GM23338 (cell line): ENCODE data around the gene IFT43. TPM values are rescaled to one million over a fixed set of nuclear protein-coding genes. Genes with fewer than 3 reads are reported as not detected.

Experiments
- ATAC-seq: fragments of 200-7000 bp; cut with Tn5 transposase; 3 replicates; pipeline ENCODE4 v1.9.1; 2020
- DNase-seq: peaks from one replicate; pipeline ENCODE4 v3.0.0-alpha.2; 2015; ENCODE audit warnings: low spot score
- H2AFZ ChIP-seq: fragments of 200-600 bp; sonication (generic); 2 replicates; pipeline ENCODE4 v1.8.0; 2016; ENCODE audit warnings: antibody characterized with exemption, mild to moderate bottlenecking, moderate library complexity
- H3F3A ChIP-seq: fragments of 200-600 bp; sonication (generic); replicated peaks from 2 replicates; pipeline ENCODE4 v1.8.0; 2017; ENCODE audit warnings: antibody characterized with exemption, mixed run types, low read depth
- H3K27ac ChIP-seq: fragments of 200-600 bp; sonication (generic); 2 replicates; pipeline ENCODE4 v1.6.1; 2016; ENCODE audit warnings: low read depth
- H3K27me3 ChIP-seq: fragments of 200-600 bp; sonication (generic); 2 replicates; pipeline ENCODE4 v1.8.0; 2016; ENCODE audit warnings: mild to moderate bottlenecking, mixed run types, moderate library complexity; ENCODE audit not compliant: insufficient read depth
- H3K36me3 ChIP-seq: fragments of 200-600 bp; sonication (generic); 2 replicates; pipeline ENCODE4 v1.8.0; 2016; ENCODE audit warnings: mild to moderate bottlenecking; ENCODE audit not compliant: insufficient read depth
- H3K4me1 ChIP-seq: fragments of 200-600 bp; sonication (generic); 2 replicates; pipeline ENCODE4 v1.8.0; 2016; ENCODE audit warnings: mild to moderate bottlenecking, moderate library complexity; ENCODE audit not compliant: insufficient read depth
- H3K4me2 ChIP-seq: fragments of 200-600 bp; sonication (generic); 2 replicates; pipeline ENCODE4 v1.7.1; 2017; ENCODE audit warnings: mixed run types
- H3K4me3 ChIP-seq: fragments of 200-600 bp; sonication (generic); 2 replicates; pipeline ENCODE4 v1.6.1; 2016; ENCODE audit warnings: mixed run types
- H3K79me2 ChIP-seq: fragments of 200-600 bp; sonication (generic); replicated peaks from 2 replicates; pipeline ENCODE4 v1.8.0; 2017; ENCODE audit warnings: mild to moderate bottlenecking; ENCODE audit not compliant: insufficient read depth
- H3K9me2 ChIP-seq: fragments of 200-600 bp; sonication (generic); 2 replicates; pipeline ENCODE4 v1.8.0; 2017; ENCODE audit not compliant: insufficient read depth
- H4K20me1 ChIP-seq: fragments of 200-600 bp; sonication (generic); replicated peaks from 2 replicates; pipeline ENCODE4 v1.8.0; 2017; ENCODE audit warnings: mild to moderate bottlenecking; ENCODE audit not compliant: insufficient read depth
- H3K27ac Mint-ChIP-seq: 2 replicates; pipeline ENCODE4 v1.8.0; 2020; ENCODE audit warnings: inconsistent platforms, mild to moderate bottlenecking, moderate library complexity, mixed read lengths
- H3K27me3 Mint-ChIP-seq: 3 replicates; pipeline ENCODE4 v1.8.0; 2022; ENCODE audit warnings: low read depth, mild to moderate bottlenecking, moderate library complexity, mixed read lengths, inconsistent platforms; ENCODE audit not compliant: insufficient read depth, poor library complexity
- H3K36me3 Mint-ChIP-seq: 3 replicates; pipeline ENCODE4 v1.8.0; 2021; ENCODE audit warnings: low read depth, mild to moderate bottlenecking, inconsistent platforms, moderate library complexity, mixed read lengths
- H3K4me1 Mint-ChIP-seq: 3 replicates; pipeline ENCODE4 v1.8.0; 2020; ENCODE audit warnings: mild to moderate bottlenecking, inconsistent platforms, mixed read lengths
- H3K4me3 Mint-ChIP-seq: 3 replicates; pipeline ENCODE4 v1.8.0; 2021; ENCODE audit warnings: moderate library complexity, mild to moderate bottlenecking, inconsistent platforms, mixed read lengths
- H3K9me3 Mint-ChIP-seq: 3 replicates; pipeline ENCODE4 v1.8.0; 2020; ENCODE audit warnings: moderate library complexity, mild to moderate bottlenecking, inconsistent platforms, mixed read lengths
- CREB1 ChIP-seq: fragments of 250-450 bp; sonication (Bioruptor Pico); IDR thresholded peaks from 2 replicates; pipeline ENCODE4 v1.5.0; 2020; ENCODE audit warnings: low read depth, mild to moderate bottlenecking, moderate library complexity
- EZH2phosphoT487 ChIP-seq: fragments of 200-600 bp; sonication (generic); IDR thresholded peaks from one replicate; pipeline ENCODE4 v1.8.1; 2018; ENCODE audit warnings: antibody characterized with exemption; ENCODE audit not compliant: unreplicated experiment
- NANOG ChIP-seq: IDR thresholded peaks from 2 replicates; pipeline ENCODE4 v1.6.1; 2016; ENCODE audit warnings: antibody characterized with exemption, borderline replicate concordance
- POLR2AphosphoS5 ChIP-seq: IDR thresholded peaks from 2 replicates; pipeline ENCODE4 v1.6.1; 2016; ENCODE audit warnings: antibody characterized with exemption, low read depth
- REST ChIP-seq: IDR thresholded peaks from one replicate; pipeline ENCODE4 v1.6.1; 2018; ENCODE audit warnings: antibody characterized with exemption; ENCODE audit not compliant: unreplicated experiment
- ZNF114 ChIP-seq: fragments of 250-450 bp; sonication (Bioruptor Pico); IDR thresholded peaks from 2 replicates; pipeline ENCODE4 v1.5.0; 2020; ENCODE audit warnings: mild to moderate bottlenecking, moderate library complexity
- polyA plus RNA-seq: library from polyadenylated mRNA; unstranded; fragments of >200 nt; fragmentation: Nextera tagmentation; extraction: Ambion mirVana; gene quantifications from 2 replicates; pipeline ENCODE4 v1.2.1, GENCODE V29; 2016
- total RNA-seq: library from RNA; depleted of rRNA; stranded (reverse); fragments of >200 nt; shearing (Covaris generic); gene quantifications from 2 replicates; pipeline ENCODE4 v1.2.3, GENCODE V29; 2014
- TF ChIP-seq, protein P1 (sequence below): fragments of 250-450 bp; sonication (Bioruptor Pico); IDR thresholded peaks from 2 replicates; pipeline ENCODE4 v1.5.0; 2020; ENCODE audit warnings: mild to moderate bottlenecking, moderate library complexity
- TF ChIP-seq, protein P2 (sequence below): IDR thresholded peaks from 2 replicates; pipeline ENCODE4 v1.6.1; 2016; ENCODE audit warnings: antibody characterized with exemption

IFT43 gene
- total and polyA plus RNA-seq, 2 experiments from 2014 or later = 21.5 to 43.1 TPM

GRCh38 chr14:76067536-76067935 is 82.0 kb downstream of the IFT43 start (continued):
- TF ChIP-seq, protein P1, sequence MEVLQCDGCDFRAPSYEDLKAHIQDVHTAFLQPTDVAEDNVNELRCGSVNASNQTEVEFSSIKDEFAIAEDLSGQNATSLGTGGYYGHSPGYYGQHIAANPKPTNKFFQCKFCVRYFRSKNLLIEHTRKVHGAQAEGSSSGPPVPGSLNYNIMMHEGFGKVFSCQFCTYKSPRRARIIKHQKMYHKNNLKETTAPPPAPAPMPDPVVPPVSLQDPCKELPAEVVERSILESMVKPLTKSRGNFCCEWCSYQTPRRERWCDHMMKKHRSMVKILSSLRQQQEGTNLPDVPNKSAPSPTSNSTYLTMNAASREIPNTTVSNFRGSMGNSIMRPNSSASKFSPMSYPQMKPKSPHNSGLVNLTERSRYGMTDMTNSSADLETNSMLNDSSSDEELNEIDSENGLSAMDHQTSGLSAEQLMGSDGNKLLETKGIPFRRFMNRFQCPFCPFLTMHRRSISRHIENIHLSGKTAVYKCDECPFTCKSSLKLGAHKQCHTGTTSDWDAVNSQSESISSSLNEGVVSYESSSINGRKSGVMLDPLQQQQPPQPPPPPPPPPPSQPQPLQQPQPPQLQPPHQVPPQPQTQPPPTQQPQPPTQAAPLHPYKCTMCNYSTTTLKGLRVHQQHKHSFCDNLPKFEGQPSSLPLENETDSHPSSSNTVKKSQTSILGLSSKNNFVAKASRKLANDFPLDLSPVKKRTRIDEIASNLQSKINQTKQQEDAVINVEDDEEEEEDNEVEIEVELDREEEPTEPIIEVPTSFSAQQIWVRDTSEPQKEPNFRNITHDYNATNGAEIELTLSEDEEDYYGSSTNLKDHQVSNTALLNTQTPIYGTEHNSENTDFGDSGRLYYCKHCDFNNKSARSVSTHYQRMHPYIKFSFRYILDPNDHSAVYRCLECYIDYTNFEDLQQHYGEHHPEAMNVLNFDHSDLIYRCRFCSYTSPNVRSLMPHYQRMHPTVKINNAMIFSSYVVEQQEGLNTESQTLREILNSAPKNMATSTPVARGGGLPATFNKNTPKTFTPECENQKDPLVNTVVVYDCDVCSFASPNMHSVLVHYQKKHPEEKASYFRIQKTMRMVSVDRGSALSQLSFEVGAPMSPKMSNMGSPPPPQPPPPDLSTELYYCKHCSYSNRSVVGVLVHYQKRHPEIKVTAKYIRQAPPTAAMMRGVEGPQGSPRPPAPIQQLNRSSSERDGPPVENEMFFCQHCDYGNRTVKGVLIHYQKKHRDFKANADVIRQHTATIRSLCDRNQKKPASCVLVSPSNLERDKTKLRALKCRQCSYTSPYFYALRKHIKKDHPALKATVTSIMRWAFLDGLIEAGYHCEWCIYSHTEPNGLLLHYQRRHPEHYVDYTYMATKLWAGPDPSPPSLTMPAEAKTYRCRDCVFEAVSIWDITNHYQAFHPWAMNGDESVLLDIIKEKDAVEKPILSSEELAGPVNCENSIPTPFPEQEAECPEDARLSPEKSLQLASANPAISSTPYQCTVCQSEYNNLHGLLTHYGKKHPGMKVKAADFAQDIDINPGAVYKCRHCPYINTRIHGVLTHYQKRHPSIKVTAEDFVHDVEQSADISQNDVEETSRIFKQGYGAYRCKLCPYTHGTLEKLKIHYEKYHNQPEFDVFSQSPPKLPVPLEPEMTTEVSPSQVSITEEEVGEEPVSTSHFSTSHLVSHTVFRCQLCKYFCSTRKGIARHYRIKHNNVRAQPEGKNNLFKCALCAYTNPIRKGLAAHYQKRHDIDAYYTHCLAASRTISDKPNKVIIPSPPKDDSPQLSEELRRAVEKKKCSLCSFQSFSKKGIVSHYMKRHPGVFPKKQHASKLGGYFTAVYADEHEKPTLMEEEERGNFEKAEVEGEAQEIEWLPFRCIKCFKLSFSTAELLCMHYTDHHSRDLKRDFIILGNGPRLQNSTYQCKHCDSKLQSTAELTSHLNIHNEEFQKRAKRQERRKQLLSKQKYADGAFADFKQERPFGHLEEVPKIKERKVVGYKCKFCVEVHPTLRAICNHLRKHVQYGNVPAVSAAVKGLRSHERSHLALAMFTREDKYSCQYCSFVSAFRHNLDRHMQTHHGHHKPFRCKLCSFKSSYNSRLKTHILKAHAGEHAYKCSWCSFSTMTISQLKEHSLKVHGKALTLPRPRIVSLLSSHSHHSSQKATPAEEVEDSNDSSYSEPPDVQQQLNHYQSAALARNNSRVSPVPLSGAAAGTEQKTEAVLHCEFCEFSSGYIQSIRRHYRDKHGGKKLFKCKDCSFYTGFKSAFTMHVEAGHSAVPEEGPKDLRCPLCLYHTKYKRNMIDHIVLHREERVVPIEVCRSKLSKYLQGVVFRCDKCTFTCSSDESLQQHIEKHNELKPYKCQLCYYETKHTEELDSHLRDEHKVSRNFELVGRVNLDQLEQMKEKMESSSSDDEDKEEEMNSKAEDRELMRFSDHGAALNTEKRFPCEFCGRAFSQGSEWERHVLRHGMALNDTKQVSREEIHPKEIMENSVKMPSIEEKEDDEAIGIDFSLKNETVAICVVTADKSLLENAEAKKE (CRISPR knock-in tag) = no peak
- no peak for TF ChIP-seq ZNF114 (CRISPR knock-in tag)
- TF ChIP-seq CREB1 = no peak
- no peak for TF ChIP-seq REST
- no peak for TF ChIP-seq NANOG
- no peak for TF ChIP-seq EZH2phosphoT487

GRCh38 chr14:76073717-76074116 is 88.2 kb downstream of the IFT43 start:
- no peaks in the 10 kb centered on the region for H3K27me3 Mint-ChIP-seq
- H3K27ac ChIP-seq = no peak overlapping the region
- no peak overlapping the region for H3K4me2 ChIP-seq
- DNase-seq (no peak), ATAC-seq (no peak)
- H3K9me3 Mint-ChIP-seq = no peaks in the 10 kb centered on the region
- TF ChIP-seq, protein P2, sequence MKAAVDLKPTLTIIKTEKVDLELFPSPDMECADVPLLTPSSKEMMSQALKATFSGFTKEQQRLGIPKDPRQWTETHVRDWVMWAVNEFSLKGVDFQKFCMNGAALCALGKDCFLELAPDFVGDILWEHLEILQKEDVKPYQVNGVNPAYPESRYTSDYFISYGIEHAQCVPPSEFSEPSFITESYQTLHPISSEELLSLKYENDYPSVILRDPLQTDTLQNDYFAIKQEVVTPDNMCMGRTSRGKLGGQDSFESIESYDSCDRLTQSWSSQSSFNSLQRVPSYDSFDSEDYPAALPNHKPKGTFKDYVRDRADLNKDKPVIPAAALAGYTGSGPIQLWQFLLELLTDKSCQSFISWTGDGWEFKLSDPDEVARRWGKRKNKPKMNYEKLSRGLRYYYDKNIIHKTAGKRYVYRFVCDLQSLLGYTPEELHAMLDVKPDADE = no peak
- no peak for TF ChIP-seq ZNF114 (CRISPR knock-in tag)
- TF ChIP-seq POLR2AphosphoS5 = no peak
- no peaks in the 10 kb centered on the region for H3K9me2 ChIP-seq
- H3K27me3 ChIP-seq = no peaks in the 10 kb centered on the region
- H3F3A ChIP-seq = 0 out of 2 replicates have a peak, but pooled peaks cover 3% of the 10 kb centered on the region
- no peaks in the 10 kb centered on the region for H3K79me2 ChIP-seq
- H2AFZ ChIP-seq = no peak overlapping the region
- H3K4me1 Mint-ChIP-seq = peaks cover 11% of the 10 kb centered on the region; the same call in 2 of the 3 replicates
- no peaks in the 10 kb centered on the region; the same call in 2 of the 3 replicates for H3K36me3 Mint-ChIP-seq
- H3K4me1 ChIP-seq = 0 out of 2 replicates have a peak, but pooled peaks cover 7% of the 10 kb centered on the region
- no peak overlapping the region for H3K4me3 ChIP-seq
- no peak overlapping the region for H3K4me3 Mint-ChIP-seq
- H3K36me3 ChIP-seq = no peaks in the 10 kb centered on the region
- H4K20me1 ChIP-seq = no peaks in the 10 kb centered on the region; the same call in 1 of the 2 replicates
- H3K27ac Mint-ChIP-seq = no peak overlapping the region
